Measurements from ENCODE around the gene MAP3K21. TPM values are rescaled to one million over a fixed set of nuclear protein-coding genes. Genes with fewer than 3 reads are reported as not detected.

MAP3K21 gene
- polyA plus RNA-seq, 1 of the 3 experiments (the other 2 are of a cell fraction): 0.33 TPM

- DNase-seq: no peak
- POLR2A ChIA-PET: no interaction called here
- H3K4me3 ChIP-seq (ENCODE audit: low read depth in 2 of 2, low read length in 1 of 2): no peak overlapping the region
- TF ChIP-seq RXRA (IDR thresholded peaks at IDR 0.05; ENCODE audit: borderline replicate concordance, low read depth) (no peak), YY1 (IDR thresholded peaks at IDR 0.05; ENCODE audit: low read depth) (no peak), TAF1 (IDR thresholded peaks at IDR 0.05; ENCODE audit: borderline replicate concordance, low read depth, low read length) (no peak), FOXM1 (IDR thresholded peaks at IDR 0.05; ENCODE audit: low read depth) (no peak), EP300 (IDR thresholded peaks at IDR 0.05; ENCODE audit: borderline replicate concordance in 1 of 2, low read depth in 1 of 2, low read length in 1 of 2) (no peak), EZH2phosphoT487 (IDR thresholded peaks at IDR 0.05; ENCODE audit: borderline replicate concordance, low read depth) (no peak), USF1 (IDR thresholded peaks at IDR 0.05; ENCODE audit: borderline replicate concordance, low read depth) (no peak), RAD21 (IDR thresholded peaks at IDR 0.05; ENCODE audit: low read length) (no peak), FOXJ3 (CRISPR knock-in tag; IDR thresholded peaks at IDR 0.05) (no peak), NRF1 (IDR thresholded peaks at IDR 0.05; ENCODE audit: low read depth, low read length) (no peak), SMC3 (IDR thresholded peaks at IDR 0.05; ENCODE audit: low read depth, low read length) (no peak), TCF12 (IDR thresholded peaks at IDR 0.05) (no peak), MAX (IDR thresholded peaks at IDR 0.05; ENCODE audit: low read depth) (no peak), NFIC (IDR thresholded peaks at IDR 0.05; ENCODE audit: borderline replicate concordance) (no peak), GATA2 (CRISPR knock-in tag; IDR thresholded peaks at IDR 0.05) (no peak), MEF2A (IDR thresholded peaks at IDR 0.05; ENCODE audit: borderline replicate concordance, low read depth) (no peak), RFX5 (IDR thresholded peaks at IDR 0.05; ENCODE audit: low read length) (no peak)
- H3K9me3 ChIP-seq: no peaks in the 10 kb centered on the region
- H3K36me3 ChIP-seq (replicated peaks in 1 of 2; ENCODE audit: control insufficient read depth in 1 of 2, insufficient read depth in 2 of 2, low read length in 1 of 2): no peaks in the 10 kb centered on the region
- no peak overlapping the region for H3K9ac ChIP-seq
- CTCF ChIA-PET: no interaction called here
- H3K9me2 ChIP-seq: no peaks in the 10 kb centered on the region
- H3K27me3 ChIP-seq (ENCODE audit: insufficient read depth): no peaks in the 10 kb centered on the region
- no peaks in the 10 kb centered on the region for H4K20me1 ChIP-seq (ENCODE audit: insufficient read depth)
- no peaks in the 10 kb centered on the region for H3K4me1 ChIP-seq (ENCODE audit: control insufficient read depth in 1 of 2, insufficient read depth in 2 of 2, low read depth in 1 of 2, low read length in 1 of 2)
- H3F3A ChIP-seq (replicated peaks; ENCODE audit: insufficient read depth): no peaks in the 10 kb centered on the region
- no peak overlapping the region for H2AFZ ChIP-seq (ENCODE audit: low read depth)
- no peak overlapping the region for H3K4me2 ChIP-seq
- WGBS (ENCODE audit: low lambda C conversion rate): 94% methylated on average over 8 of the region's 8 CpGs
- H3K27ac ChIP-seq (ENCODE audit: low read depth in 2 of 2, low read length in 1 of 2): no peak overlapping the region
- H3K79me2 ChIP-seq (ENCODE audit: insufficient read depth): peaks cover 10% of the 10 kb centered on the region; the same call in 1 of the 2 replicates
These were observed 45.6 kb upstream of the MAP3K21 start for GRCh38 chr1:233281711-233282581.

- Histone ChIP-seq H2AFZ (ENCODE audit: low read depth) (no peak overlapping the region), H3K27me3 (ENCODE audit: insufficient read depth) (no peaks in the 10 kb centered on the region), H3K27ac (ENCODE audit: low read depth in 2 of 2, low read length in 1 of 2) (no peak overlapping the region), H3K9me3 (no peaks in the 10 kb centered on the region), H3K4me3 (ENCODE audit: low read depth in 2 of 2, low read length in 1 of 2) (no peak overlapping the region), H3F3A (replicated peaks; ENCODE audit: insufficient read depth) (no peaks in the 10 kb centered on the region), H3K9me2 (no peaks in the 10 kb centered on the region), H3K4me2 (no peak overlapping the region), H4K20me1 (ENCODE audit: insufficient read depth) (no peaks in the 10 kb centered on the region), H3K79me2 (ENCODE audit: insufficient read depth) (peaks cover 9% of the 10 kb centered on the region; the same call in 1 of the 2 replicates), H3K36me3 (replicated peaks in 1 of 2; ENCODE audit: control insufficient read depth in 1 of 2, insufficient read depth in 2 of 2, low read length in 1 of 2) (peaks cover 0 to 2% of the 10 kb centered on the region in 2 experiments), H3K9ac (no peak overlapping the region), H3K4me1 (ENCODE audit: control insufficient read depth in 1 of 2, insufficient read depth in 2 of 2, low read depth in 1 of 2, low read length in 1 of 2) (no peaks in the 10 kb centered on the region)
- POLR2A ChIA-PET: no interaction called here
- no peak for DNase-seq
- CTCF ChIA-PET: no interaction called here
- TF ChIP-seq FOXJ3 (CRISPR knock-in tag; IDR thresholded peaks at IDR 0.05) (no peak), TAF1 (IDR thresholded peaks at IDR 0.05; ENCODE audit: borderline replicate concordance, low read depth, low read length) (no peak), RCOR1 (IDR thresholded peaks at IDR 0.05; ENCODE audit: low read length) (no peak), JUND (IDR thresholded peaks at IDR 0.05) (no peak), USF1 (IDR thresholded peaks at IDR 0.05; ENCODE audit: borderline replicate concordance, low read depth) (no peak), EP300 (IDR thresholded peaks at IDR 0.05; ENCODE audit: borderline replicate concordance in 1 of 2, low read depth in 1 of 2, low read length in 1 of 2) (no peak), IRF3 (IDR thresholded peaks at IDR 0.05; ENCODE audit: low read depth, low read length) (no peak), FOSL2 (IDR thresholded peaks at IDR 0.05; ENCODE audit: borderline replicate concordance, low read depth) (no peak), GATA2 (CRISPR knock-in tag; IDR thresholded peaks at IDR 0.05) (no peak), SIN3A (IDR thresholded peaks at IDR 0.05; ENCODE audit: borderline replicate concordance, low read depth, low read length) (no peak), PBX3 (IDR thresholded peaks at IDR 0.05) (no peak), SMC3 (IDR thresholded peaks at IDR 0.05; ENCODE audit: low read depth, low read length) (no peak), RAD21 (IDR thresholded peaks at IDR 0.05; ENCODE audit: low read length) (no peak), MEF2A (IDR thresholded peaks at IDR 0.05; ENCODE audit: borderline replicate concordance, low read depth) (no peak), RFX5 (IDR thresholded peaks at IDR 0.05; ENCODE audit: low read length) (no peak), FOXM1 (IDR thresholded peaks at IDR 0.05; ENCODE audit: low read depth) (no peak)
- WGBS (ENCODE audit: low lambda C conversion rate): 95% methylated on average over 3 of the region's 3 CpGs
These were observed 45.0 kb upstream of the MAP3K21 start for GRCh38 chr1:233282582-233282886.

All from SK-N-SH (cell line).